Measurements from ENCODE around the gene GSTM5. TPM values are rescaled to one million over a fixed set of nuclear protein-coding genes. Genes with fewer than 3 reads are reported as not detected.

Gene GSTM5
- total RNA-seq, 1 donor from 2014 or later, result 0.04 TPM

GRCh38 chr1:109756848-109757521 is 44.9 kb downstream of the GSTM5 start:
- intact Hi-C loops (cut with micrococcal nuclease), result no loop called here
- TF ChIP-seq CTCF (IDR thresholded peaks at IDR 0.05), result no peak
- Mint-ChIP-seq H3K4me3 (no peak overlapping the region), H3K27me3 (peaks cover 6% of the 10 kb centered on the region), H3K9me3 (no peaks in the 10 kb centered on the region), H3K36me3 (ENCODE audit: low read depth) (no peaks in the 10 kb centered on the region), H3K4me1 (no peaks in the 10 kb centered on the region), H3K27ac (no peak overlapping the region)
- DNase-seq (no peak), ATAC-seq (ENCODE audit: low read depth) (no peak)
- ChIA-PET POLR2A (no interaction called here), CTCF (no interaction called here)

- DNase-seq, result no peak
- Mint-ChIP-seq H3K4me3 (no peak overlapping the region), H3K27ac (no peak overlapping the region), H3K9me3 (no peaks in the 10 kb centered on the region), H3K4me1 (no peaks in the 10 kb centered on the region), H3K27me3 (peaks cover 2% of the 10 kb centered on the region), H3K36me3 (ENCODE audit: low read depth) (no peaks in the 10 kb centered on the region)
- TF ChIP-seq CTCF (IDR thresholded peaks at IDR 0.05), result no peak
- ChIA-PET POLR2A (no interaction called here), CTCF (no interaction called here)
- no peak for ATAC-seq (ENCODE audit: low read depth)
- intact Hi-C loops (cut with micrococcal nuclease), result no loop called here
Observed at GRCh38 chr1:109757936-109758786, 46.1 kb downstream of the GSTM5 start.

GRCh38 chr1:109759513-109760334 is 47.7 kb downstream of the GSTM5 start:
- Mint-ChIP-seq H3K27me3 (no peaks in the 10 kb centered on the region), H3K4me1 (no peaks in the 10 kb centered on the region), H3K4me3 (no peak overlapping the region), H3K9me3 (no peaks in the 10 kb centered on the region), H3K36me3 (ENCODE audit: low read depth) (no peaks in the 10 kb centered on the region), H3K27ac (no peak overlapping the region)
- ChIA-PET CTCF (no interaction called here), POLR2A (no interaction called here)
- ATAC-seq (ENCODE audit: low read depth) (no peak), DNase-seq (no peak)
- intact Hi-C loops (cut with micrococcal nuclease), result no loop called here
- TF ChIP-seq CTCF (IDR thresholded peaks at IDR 0.05), result no peak

- POLR2A ChIA-PET, result no interaction called here
- Mint-ChIP-seq H3K27ac (no peak overlapping the region), H3K9me3 (no peaks in the 10 kb centered on the region), H3K36me3 (ENCODE audit: low read depth) (no peaks in the 10 kb centered on the region), H3K4me3 (no peak overlapping the region), H3K27me3 (no peaks in the 10 kb centered on the region), H3K4me1 (no peaks in the 10 kb centered on the region)
- no peak for TF ChIP-seq CTCF (IDR thresholded peaks at IDR 0.05)
- no peak for DNase-seq
- CTCF ChIA-PET, result no interaction called here
- no peak for ATAC-seq (ENCODE audit: low read depth)
- intact Hi-C loops (cut with micrococcal nuclease), result no loop called here
Observed at GRCh38 chr1:109760581-109761226, 48.7 kb downstream of the GSTM5 start.

All from activated B cell treated with CpG ODN at 0.5 μM for 24 hours (primary cell).